IPS-18c (cell line): Measurements from ENCODE around the gene TBL3.

Experiments
- H3K4me3 ChIP-seq: 2 replicates; pipeline ENCODE4 v1.7.0; 2013; ENCODE audit warnings: low read depth, mild to moderate bottlenecking, low read length, moderate library complexity; ENCODE audit not compliant: insufficient read depth
- H3K9me3 ChIP-seq: one replicate; pipeline ENCODE4 v1.6.1; 2013; ENCODE audit warnings: mild to moderate bottlenecking, low read length, moderate library complexity; ENCODE audit not compliant: control insufficient read depth, insufficient read depth

The TBL3 gene

GRCh38 chr16:1975432-1976215 is 3.8 kb downstream of the TBL3 start:
- peaks cover 3% of the 10 kb centered on the region for H3K9me3 ChIP-seq

DNA sequence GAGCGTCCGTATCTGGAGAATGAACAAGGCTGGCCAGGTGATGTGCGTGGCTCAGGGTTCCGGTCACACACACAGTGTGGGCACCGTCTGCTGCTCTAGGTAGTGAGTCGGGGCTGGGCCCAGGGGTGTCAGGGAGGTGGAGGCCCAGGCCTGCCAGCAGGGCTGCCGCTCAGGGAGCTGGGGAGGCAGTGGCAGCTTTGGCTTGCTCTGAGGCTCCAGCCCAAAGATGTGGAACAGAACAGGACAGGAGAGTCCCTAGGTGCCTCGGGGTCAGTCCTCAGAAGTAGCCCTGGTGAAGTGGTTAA is 4.3 kb downstream of the TBL3 start:
- Histone ChIP-seq H3K4me3 (no peak overlapping the region), H3K9me3 (peaks cover 3% of the 10 kb centered on the region)

More at GRCh38 chr16:1975432-1976215, 3.8 kb downstream of the TBL3 start:
- H3K4me3 ChIP-seq = no peak overlapping the region

- peaks cover 3% of the 10 kb centered on the region for H3K9me3 ChIP-seq
- no peak overlapping the region for H3K4me3 ChIP-seq
Observed at GRCh38 chr16:1976951-1977874, 5.4 kb downstream of the TBL3 start.

GRCh38 chr16:1977875-1978268 is 6.0 kb downstream of the TBL3 start:
- peaks cover 3% of the 10 kb centered on the region for H3K9me3 ChIP-seq
- no peak overlapping the region for H3K4me3 ChIP-seq

GRCh38 chr16:1978476-1979120 is 6.7 kb downstream of the TBL3 start:
- Histone ChIP-seq H3K9me3 (peaks cover 3% of the 10 kb centered on the region), H3K4me3 (peak overlapping the region; percentile 43)

- peak overlapping the region; percentile 43 for H3K4me3 ChIP-seq
Observed at GRCh38 chr16:1979271-1980029, 7.6 kb downstream of the TBL3 start.

GRCh38 chr16:1980030-1980769 is 8.3 kb downstream of the TBL3 start:
- Histone ChIP-seq H3K9me3 (peaks cover 3% of the 10 kb centered on the region), H3K4me3 (peak overlapping the region; percentile 43; the same call in 1 of the 2 replicates)

More at GRCh38 chr16:1979271-1980029, 7.6 kb downstream of the TBL3 start:
- peaks cover 3% of the 10 kb centered on the region for H3K9me3 ChIP-seq

DNA sequence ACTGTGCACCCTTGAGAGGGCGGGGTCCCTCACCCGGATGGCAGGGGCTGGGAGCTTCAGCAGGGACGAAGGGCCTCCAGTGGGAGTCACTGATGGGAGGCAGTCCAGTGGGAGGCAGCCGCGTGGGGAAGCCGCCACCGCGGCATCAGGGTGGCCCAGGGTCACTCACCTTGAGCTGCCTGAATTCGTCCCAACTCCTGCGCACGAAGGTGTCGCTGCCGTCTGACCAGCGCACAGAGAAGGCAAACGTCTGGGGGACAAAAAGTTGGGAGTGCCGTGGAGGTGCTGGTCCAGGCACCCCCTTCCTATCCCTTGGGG is 8.9 kb downstream of the TBL3 start:
- H3K4me3 ChIP-seq = peak overlapping the region; percentile 9

DNA sequence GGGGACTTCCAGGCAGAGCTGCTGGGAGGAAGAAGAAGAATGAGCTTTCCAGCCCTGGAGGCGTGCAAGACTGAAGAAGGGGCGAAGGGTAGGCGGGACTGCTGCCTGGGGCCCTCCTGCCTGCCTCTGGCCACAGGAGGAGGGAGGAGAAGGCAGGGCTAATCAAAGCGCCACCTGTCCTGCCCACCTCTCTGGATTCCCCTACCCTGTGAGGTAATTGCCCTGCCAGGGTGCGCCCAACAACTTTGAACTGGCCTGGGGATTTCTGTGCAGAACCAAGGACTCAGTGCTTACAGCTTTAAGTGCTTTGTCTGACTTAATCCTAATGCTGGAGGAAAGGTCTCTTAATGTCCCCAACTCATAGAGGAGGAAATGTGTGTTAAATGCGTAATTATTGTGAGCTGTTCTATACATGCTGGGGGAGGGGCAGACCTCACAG is 9.6 kb downstream of the TBL3 start, which contains the start of gene NOXO1:
Gene NOXO1, minus strand, starts transcription at position 72 of the 439 bp plus-strand sequence. CDS start 290 bp downstream, outside the sequence.
- peak within 1 kb of the TSS; percentile 9 for H3K4me3 ChIP-seq
- H3K9me3 ChIP-seq = peaks cover 3% of the 10 kb centered on the region

More for the DNA sequence above, 8.9 kb downstream of the TBL3 start:
- H3K9me3 ChIP-seq = peaks cover 3% of the 10 kb centered on the region

GRCh38 chr16:1982013-1982433 is 10.2 kb downstream of the TBL3 start:
- H3K4me3 ChIP-seq = no peak overlapping the region
- H3K9me3 ChIP-seq = peaks cover 3% of the 10 kb centered on the region

DNA sequence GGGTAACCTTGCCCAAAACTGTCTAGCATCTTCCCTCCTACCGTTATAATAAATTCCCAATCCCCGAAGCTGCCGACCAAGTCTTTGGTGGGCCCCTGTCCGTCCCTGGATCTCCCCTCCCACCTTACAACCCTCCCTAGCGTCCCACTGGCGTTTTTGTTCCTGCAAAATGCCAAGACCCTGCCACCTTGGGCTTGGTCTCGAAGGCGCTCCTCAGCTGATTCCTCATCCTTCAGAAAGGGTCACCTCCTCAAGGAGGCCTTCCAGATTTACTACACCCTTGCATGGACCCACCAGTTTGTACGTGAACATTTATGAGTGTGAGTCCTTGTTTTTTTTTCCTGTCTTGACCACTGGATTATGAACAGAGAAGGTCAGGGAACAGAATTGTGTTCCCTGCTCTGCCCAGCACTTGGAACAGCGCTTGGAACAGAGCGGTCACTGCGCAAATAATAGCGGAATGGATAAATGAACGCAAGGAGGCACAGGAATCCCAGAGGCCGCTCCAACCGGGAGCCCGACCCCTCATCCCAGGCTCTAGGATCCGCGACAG is 11.2 kb downstream of the TBL3 start:
- Histone ChIP-seq H3K9me3 (peaks cover 3% of the 10 kb centered on the region), H3K4me3 (peak overlapping the region; percentile 89)

GRCh38 chr16:1983544-1984346 is 11.9 kb downstream of the TBL3 start, which contains the start of gene GFER:
GFER (plus strand) TSS chr16:1984193; CDS start chr16:1984219, 26 bp downstream.
- peaks cover 3% of the 10 kb centered on the region for H3K9me3 ChIP-seq
- peak within 1 kb of the TSS; percentile 89 for H3K4me3 ChIP-seq

- Histone ChIP-seq H3K9me3 (peaks cover 2% of the 10 kb centered on the region), H3K4me3 (peak overlapping the region; percentile 89)
Observed at GRCh38 chr16:1984347-1985225, 12.7 kb downstream of the TBL3 start.

DNA sequence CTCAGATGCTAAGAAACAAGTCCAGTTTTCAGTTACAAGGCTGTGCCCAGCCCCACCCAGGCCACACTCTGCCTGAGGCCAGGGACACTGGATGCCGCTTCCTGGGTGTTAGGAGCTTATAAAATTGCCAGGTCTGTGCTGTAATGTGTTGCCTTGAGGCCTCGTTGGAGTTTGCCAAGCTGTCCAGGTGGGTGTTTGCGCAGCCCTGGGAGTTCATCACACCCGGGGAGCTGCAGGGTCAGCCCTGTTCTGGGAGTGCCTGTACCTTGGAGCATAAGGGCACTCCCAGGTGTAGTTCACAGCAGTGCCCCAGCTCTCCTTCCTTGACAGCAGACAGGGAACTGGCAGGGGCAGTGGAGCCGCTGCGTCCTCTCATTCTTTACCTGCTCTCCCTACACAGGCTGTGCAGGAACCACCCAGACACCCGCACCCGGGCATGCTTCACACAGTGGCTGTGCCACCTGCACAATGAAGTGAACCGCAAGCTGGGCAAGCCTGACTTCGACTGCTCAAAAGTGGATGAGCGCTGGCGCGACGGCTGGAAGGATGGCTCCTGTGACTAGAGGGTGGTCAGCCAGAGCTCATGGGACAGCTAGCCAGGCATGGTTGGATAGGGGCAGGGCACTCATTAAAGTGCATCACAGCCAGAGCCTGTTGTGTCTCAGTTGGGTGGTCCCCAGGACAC is 13.8 kb downstream of the TBL3 start:
- Histone ChIP-seq H3K9me3 (no peaks in the 10 kb centered on the region), H3K4me3 (peak overlapping the region; percentile 89; the same call in 1 of the 2 replicates)
